Measurements from ENCODE around the gene WNK1. TPM values are rescaled to one million over a fixed set of nuclear protein-coding genes. Genes with fewer than 3 reads are reported as not detected.
A peak's percentile ranks its signal among the peaks of the same experiment; 100 is the strongest.
"Not testable (repeated sequence)": the region's sequence is repeated elsewhere in the genome, so short reads cannot be mapped to it uniquely, and the experiment has no call there.

WNK1 gene
- polyA plus RNA-seq, 4 donors: 12.7 to 48.4 (median 20.2) TPM

GRCh38 chr12:770479-770878, 18.1 kb downstream of the WNK1 start:
- WGBS, 3 donors: 57 to 75% (median 60%) methylated on average over 2 of the region's 2 CpGs
- H3K9me3 ChIP-seq (ENCODE audit: control insufficient read depth in 2 of 2, insufficient read depth in 1 of 2, low read depth in 1 of 2, low read length in 1 of 2): no peaks in the 10 kb centered on the region
- no peak overlapping the region for H3K27ac ChIP-seq (ENCODE audit: low read depth in 1 of 3, low read length in 2 of 3)
- no peak for FAIRE-seq
- peaks cover 0 to 7% (median 2%) of the 10 kb centered on the region in 3 donors for H3K36me3 ChIP-seq (ENCODE audit: control insufficient read depth in 3 of 3, insufficient read depth in 2 of 3, low read depth in 1 of 3, low read length in 3 of 3)
- no peak for DNase-seq
- no peaks in the 10 kb centered on the region for H3K27me3 ChIP-seq (ENCODE audit: control insufficient read depth in 3 of 3, insufficient read depth in 3 of 3, low read length in 3 of 3)
- H3K4me3 ChIP-seq (ENCODE audit: low read depth in 1 of 3, low read length in 3 of 3): no peak overlapping the region
- peaks cover 0 to 6% (median 0%) of the 10 kb centered on the region in 3 donors for H3K4me1 ChIP-seq (ENCODE audit: control insufficient read depth in 3 of 3, insufficient read depth in 2 of 3, low read depth in 1 of 3, low read length in 2 of 3)

GRCh38 chr12:772056-772697, 19.8 kb downstream of the WNK1 start:
- DNase-seq (peak in 1 of 2 donors; percentile 31), FAIRE-seq (no peak)
- WGBS, 3 donors: 32 to 69% (median 61%) methylated on average over 5 of the region's 5 CpGs

GRCh38 chr12:774051-774614, 21.8 kb downstream of the WNK1 start:
- Histone ChIP-seq H3K27me3 (ENCODE audit: control insufficient read depth in 3 of 3, insufficient read depth in 3 of 3, low read length in 3 of 3) (no peaks in the 10 kb centered on the region), H3K4me1 (ENCODE audit: control insufficient read depth in 3 of 3, insufficient read depth in 2 of 3, low read depth in 1 of 3, low read length in 2 of 3) (peaks cover 0 to 8% (median 0%) of the 10 kb centered on the region in 3 donors), H3K9me3 (ENCODE audit: control insufficient read depth in 2 of 2, insufficient read depth in 1 of 2, low read depth in 1 of 2, low read length in 1 of 2) (no peaks in the 10 kb centered on the region), H3K36me3 (ENCODE audit: control insufficient read depth in 3 of 3, insufficient read depth in 2 of 3, low read depth in 1 of 3, low read length in 3 of 3) (peaks cover 0 to 6% (median 2%) of the 10 kb centered on the region in 3 donors), H3K4me3 (ENCODE audit: low read depth in 1 of 3, low read length in 3 of 3) (no peak overlapping the region), H3K27ac (ENCODE audit: low read depth in 1 of 3, low read length in 2 of 3) (no peak overlapping the region)
- WGBS, 3 donors: 61 to 86% (median 78%) methylated on average over 3 of the region's 3 CpGs
- no peak for DNase-seq
- no peak for FAIRE-seq

More at GRCh38 chr12:772056-772697, 19.8 kb downstream of the WNK1 start:
- H3K27ac ChIP-seq (ENCODE audit: low read depth in 1 of 3, low read length in 2 of 3): no peak overlapping the region
- no peak overlapping the region for H3K4me3 ChIP-seq (ENCODE audit: low read depth in 1 of 3, low read length in 3 of 3)
- H3K9me3 ChIP-seq (ENCODE audit: control insufficient read depth in 2 of 2, insufficient read depth in 1 of 2, low read depth in 1 of 2, low read length in 1 of 2): no peaks in the 10 kb centered on the region
- H3K36me3 ChIP-seq (ENCODE audit: control insufficient read depth in 3 of 3, insufficient read depth in 2 of 3, low read depth in 1 of 3, low read length in 3 of 3): peaks cover 0 to 6% (median 2%) of the 10 kb centered on the region in 3 donors
- no peaks in the 10 kb centered on the region for H3K27me3 ChIP-seq (ENCODE audit: control insufficient read depth in 3 of 3, insufficient read depth in 3 of 3, low read length in 3 of 3)
- peaks cover 0 to 6% (median 0%) of the 10 kb centered on the region in 3 donors for H3K4me1 ChIP-seq (ENCODE audit: control insufficient read depth in 3 of 3, insufficient read depth in 2 of 3, low read depth in 1 of 3, low read length in 2 of 3)

GRCh38 chr12:775973-776771, 23.8 kb downstream of the WNK1 start:
- H3K36me3 ChIP-seq (ENCODE audit: control insufficient read depth in 3 of 3, insufficient read depth in 2 of 3, low read depth in 1 of 3, low read length in 3 of 3); H3K4me1 ChIP-seq (ENCODE audit: control insufficient read depth in 3 of 3, insufficient read depth in 2 of 3, low read depth in 1 of 3, low read length in 2 of 3); FAIRE-seq; H3K4me3 ChIP-seq (ENCODE audit: low read depth in 1 of 3, low read length in 3 of 3); DNase-seq; H3K27ac ChIP-seq (ENCODE audit: low read depth in 1 of 3, low read length in 2 of 3); H3K9me3 ChIP-seq (ENCODE audit: control insufficient read depth in 2 of 2, insufficient read depth in 1 of 2, low read depth in 1 of 2, low read length in 1 of 2); H3K27me3 ChIP-seq (ENCODE audit: control insufficient read depth in 3 of 3, insufficient read depth in 3 of 3, low read length in 3 of 3): not testable (repeated sequence)
- 84 to 90% (median 88%) methylated on average over 15 of the region's 15 CpGs for WGBS, 3 donors

- not testable (repeated sequence) for DNase-seq; H3K4me3 ChIP-seq (ENCODE audit: low read depth in 1 of 3, low read length in 3 of 3); FAIRE-seq; H3K36me3 ChIP-seq (ENCODE audit: control insufficient read depth in 3 of 3, insufficient read depth in 2 of 3, low read depth in 1 of 3, low read length in 3 of 3); H3K4me1 ChIP-seq (ENCODE audit: control insufficient read depth in 3 of 3, insufficient read depth in 2 of 3, low read depth in 1 of 3, low read length in 2 of 3); H3K27me3 ChIP-seq (ENCODE audit: control insufficient read depth in 3 of 3, insufficient read depth in 3 of 3, low read length in 3 of 3); H3K9me3 ChIP-seq (ENCODE audit: control insufficient read depth in 2 of 2, insufficient read depth in 1 of 2, low read depth in 1 of 2, low read length in 1 of 2); H3K27ac ChIP-seq (ENCODE audit: low read depth in 1 of 3, low read length in 2 of 3)
- 95 to 100% (median 99%) methylated on average over 5 of the region's 5 CpGs for WGBS, 3 donors
Observed at GRCh38 chr12:776772-777373, 24.5 kb downstream of the WNK1 start.

GRCh38 chr12:777550-778047, 25.2 kb downstream of the WNK1 start:
- Histone ChIP-seq H3K4me1 (ENCODE audit: control insufficient read depth in 3 of 3, insufficient read depth in 2 of 3, low read depth in 1 of 3, low read length in 2 of 3) (peaks cover 0 to 7% (median 0%) of the 10 kb centered on the region in 3 donors), H3K36me3 (ENCODE audit: control insufficient read depth in 3 of 3, insufficient read depth in 2 of 3, low read depth in 1 of 3, low read length in 3 of 3) (peaks cover 0 to 2% (median 0%) of the 10 kb centered on the region in 3 donors), H3K9me3 (ENCODE audit: control insufficient read depth in 2 of 2, insufficient read depth in 1 of 2, low read depth in 1 of 2, low read length in 1 of 2) (no peaks in the 10 kb centered on the region), H3K27me3 (ENCODE audit: control insufficient read depth in 3 of 3, insufficient read depth in 3 of 3, low read length in 3 of 3) (no peaks in the 10 kb centered on the region), H3K27ac (ENCODE audit: low read depth in 1 of 3, low read length in 2 of 3) (no peak overlapping the region), H3K4me3 (ENCODE audit: low read depth in 1 of 3, low read length in 3 of 3) (no peak overlapping the region)
- DNase-seq: no peak
- no peak for FAIRE-seq
- 55 to 69% (median 62%) methylated on average over 3 of the region's 3 CpGs for WGBS, 3 donors

- no peaks in the 10 kb centered on the region for H3K9me3 ChIP-seq (ENCODE audit: control insufficient read depth in 2 of 2, insufficient read depth in 1 of 2, low read depth in 1 of 2, low read length in 1 of 2)
- H3K36me3 ChIP-seq (ENCODE audit: control insufficient read depth in 3 of 3, insufficient read depth in 2 of 3, low read depth in 1 of 3, low read length in 3 of 3): peaks cover 0 to 4% (median 2%) of the 10 kb centered on the region in 3 donors
- WGBS, 3 donors: 55 to 67% (median 62%) methylated on average over 6 of the region's 6 CpGs
- no peak for FAIRE-seq
- no peak overlapping the region for H3K4me3 ChIP-seq (ENCODE audit: low read depth in 1 of 3, low read length in 3 of 3)
- no peaks in the 10 kb centered on the region for H3K27me3 ChIP-seq (ENCODE audit: control insufficient read depth in 3 of 3, insufficient read depth in 3 of 3, low read length in 3 of 3)
- no peak overlapping the region for H3K27ac ChIP-seq (ENCODE audit: low read depth in 1 of 3, low read length in 2 of 3)
- no peak for DNase-seq
- H3K4me1 ChIP-seq (ENCODE audit: control insufficient read depth in 3 of 3, insufficient read depth in 2 of 3, low read depth in 1 of 3, low read length in 2 of 3): peaks cover 0 to 7% (median 0%) of the 10 kb centered on the region in 3 donors
Observed at GRCh38 chr12:778615-779014, 26.2 kb downstream of the WNK1 start.
